HL-60 (cell line): ENCODE data around the gene CPED1.

Experiments used
- DNase-seq, 2 experiments: peaks; one replicate each; pipeline ENCODE4 v3.0.0-alpha.2; 2010 to 2020; ENCODE audit warnings: low read depth in 1 of 2, low spot score in 1 of 2
- H3K27ac ChIP-seq: fragments of 250-450 bp; sonication (Bioruptor Pico); replicated peaks from 2 replicates; pipeline ENCODE4 v1.5.1; 2020; ENCODE audit warnings: mild to moderate bottlenecking, moderate library complexity
- H3K27me3 ChIP-seq: fragments of 250-450 bp; sonication (Bioruptor Pico); 2 replicates; pipeline ENCODE4 v1.5.1; 2021; ENCODE audit warnings: mild to moderate bottlenecking, moderate library complexity; ENCODE audit not compliant: insufficient read depth, poor library complexity, severe bottlenecking
- H3K4me3 ChIP-seq: replicated peaks from 2 replicates; pipeline ENCODE4 v1.5.1; 2011; ENCODE audit warnings: mild to moderate bottlenecking, control low read depth, low read length; ENCODE audit not compliant: insufficient read depth
- GABPA ChIP-seq: IDR thresholded peaks from 2 replicates; pipeline ENCODE4 v1.6.1; 2012; ENCODE audit warnings: low read depth
- POLR2AphosphoS5 ChIP-seq: IDR thresholded peaks from 2 replicates; pipeline ENCODE4 v1.6.1; 2012; ENCODE audit warnings: low read depth
- SPI1 ChIP-seq: IDR thresholded peaks from 2 replicates; pipeline ENCODE4 v1.6.1; 2012; ENCODE audit warnings: low read depth, mild to moderate bottlenecking, borderline replicate concordance
- TF ChIP-seq, protein P1 (sequence below): IDR thresholded peaks from 2 replicates; pipeline ENCODE4 v1.6.1; 2012; ENCODE audit warnings: low read depth; ENCODE audit not compliant: insufficient replicate concordance
- TF ChIP-seq, protein P2 (sequence below): IDR thresholded peaks from one replicate; pipeline ENCODE4 v1.5.1; 2011; ENCODE audit warnings: low read length, control low read depth, inconsistent platforms; ENCODE audit not compliant: insufficient read depth

Gene CPED1

DNA sequence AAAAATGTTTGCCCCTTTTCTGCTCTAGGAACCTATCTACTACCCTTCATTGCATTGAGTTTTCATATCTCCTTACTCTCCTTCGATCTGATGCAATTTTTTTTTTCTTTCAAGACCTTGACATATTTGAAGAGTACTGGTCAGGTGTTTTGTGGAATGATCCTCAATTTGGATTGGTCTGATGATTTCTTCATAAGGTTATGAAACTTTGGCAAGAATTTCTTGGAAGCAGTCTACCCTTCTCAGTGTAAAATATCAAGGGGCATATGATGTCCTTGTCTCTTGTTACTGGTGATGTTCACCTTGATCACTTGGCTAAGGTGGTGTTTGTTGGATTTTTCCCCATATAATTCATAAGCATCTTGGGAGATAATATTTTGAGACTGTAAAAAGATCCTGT lies 64.7 kb downstream of the CPED1 start:
- H3K27ac ChIP-seq: no peak overlapping the region
- no peak for TF ChIP-seq GABPA
- TF ChIP-seq, protein P1, sequence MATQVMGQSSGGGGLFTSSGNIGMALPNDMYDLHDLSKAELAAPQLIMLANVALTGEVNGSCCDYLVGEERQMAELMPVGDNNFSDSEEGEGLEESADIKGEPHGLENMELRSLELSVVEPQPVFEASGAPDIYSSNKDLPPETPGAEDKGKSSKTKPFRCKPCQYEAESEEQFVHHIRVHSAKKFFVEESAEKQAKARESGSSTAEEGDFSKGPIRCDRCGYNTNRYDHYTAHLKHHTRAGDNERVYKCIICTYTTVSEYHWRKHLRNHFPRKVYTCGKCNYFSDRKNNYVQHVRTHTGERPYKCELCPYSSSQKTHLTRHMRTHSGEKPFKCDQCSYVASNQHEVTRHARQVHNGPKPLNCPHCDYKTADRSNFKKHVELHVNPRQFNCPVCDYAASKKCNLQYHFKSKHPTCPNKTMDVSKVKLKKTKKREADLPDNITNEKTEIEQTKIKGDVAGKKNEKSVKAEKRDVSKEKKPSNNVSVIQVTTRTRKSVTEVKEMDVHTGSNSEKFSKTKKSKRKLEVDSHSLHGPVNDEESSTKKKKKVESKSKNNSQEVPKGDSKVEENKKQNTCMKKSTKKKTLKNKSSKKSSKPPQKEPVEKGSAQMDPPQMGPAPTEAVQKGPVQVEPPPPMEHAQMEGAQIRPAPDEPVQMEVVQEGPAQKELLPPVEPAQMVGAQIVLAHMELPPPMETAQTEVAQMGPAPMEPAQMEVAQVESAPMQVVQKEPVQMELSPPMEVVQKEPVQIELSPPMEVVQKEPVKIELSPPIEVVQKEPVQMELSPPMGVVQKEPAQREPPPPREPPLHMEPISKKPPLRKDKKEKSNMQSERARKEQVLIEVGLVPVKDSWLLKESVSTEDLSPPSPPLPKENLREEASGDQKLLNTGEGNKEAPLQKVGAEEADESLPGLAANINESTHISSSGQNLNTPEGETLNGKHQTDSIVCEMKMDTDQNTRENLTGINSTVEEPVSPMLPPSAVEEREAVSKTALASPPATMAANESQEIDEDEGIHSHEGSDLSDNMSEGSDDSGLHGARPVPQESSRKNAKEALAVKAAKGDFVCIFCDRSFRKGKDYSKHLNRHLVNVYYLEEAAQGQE: no peak
- TF ChIP-seq SPI1: no peak
- TF ChIP-seq, protein P2, sequence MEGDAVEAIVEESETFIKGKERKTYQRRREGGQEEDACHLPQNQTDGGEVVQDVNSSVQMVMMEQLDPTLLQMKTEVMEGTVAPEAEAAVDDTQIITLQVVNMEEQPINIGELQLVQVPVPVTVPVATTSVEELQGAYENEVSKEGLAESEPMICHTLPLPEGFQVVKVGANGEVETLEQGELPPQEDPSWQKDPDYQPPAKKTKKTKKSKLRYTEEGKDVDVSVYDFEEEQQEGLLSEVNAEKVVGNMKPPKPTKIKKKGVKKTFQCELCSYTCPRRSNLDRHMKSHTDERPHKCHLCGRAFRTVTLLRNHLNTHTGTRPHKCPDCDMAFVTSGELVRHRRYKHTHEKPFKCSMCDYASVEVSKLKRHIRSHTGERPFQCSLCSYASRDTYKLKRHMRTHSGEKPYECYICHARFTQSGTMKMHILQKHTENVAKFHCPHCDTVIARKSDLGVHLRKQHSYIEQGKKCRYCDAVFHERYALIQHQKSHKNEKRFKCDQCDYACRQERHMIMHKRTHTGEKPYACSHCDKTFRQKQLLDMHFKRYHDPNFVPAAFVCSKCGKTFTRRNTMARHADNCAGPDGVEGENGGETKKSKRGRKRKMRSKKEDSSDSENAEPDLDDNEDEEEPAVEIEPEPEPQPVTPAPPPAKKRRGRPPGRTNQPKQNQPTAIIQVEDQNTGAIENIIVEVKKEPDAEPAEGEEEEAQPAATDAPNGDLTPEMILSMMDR: no peak
- no peak for TF ChIP-seq POLR2AphosphoS5
- DNase-seq: no peak

DNA sequence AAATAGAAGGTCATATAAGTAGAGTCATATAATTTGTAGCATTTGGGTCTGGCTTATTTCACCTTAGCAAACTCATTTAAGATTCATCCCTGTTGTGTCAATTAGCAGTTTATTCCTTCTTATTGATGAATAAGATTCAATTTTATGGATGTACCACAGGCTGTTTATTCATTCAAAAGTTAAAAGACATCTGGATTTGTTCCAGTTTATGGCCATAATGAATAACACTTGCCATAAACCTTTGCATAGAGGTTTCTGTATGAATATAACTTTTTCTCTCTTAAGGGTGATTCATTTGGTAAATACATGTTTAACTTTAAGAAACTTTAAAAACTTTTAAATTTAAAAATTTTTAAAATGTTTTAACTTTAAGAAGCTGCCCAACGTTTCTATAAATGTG lies 66.4 kb downstream of the CPED1 start:
- no peak for DNase-seq
- Histone ChIP-seq H3K27ac (no peak overlapping the region), H3K27me3 (no peaks in the 10 kb centered on the region), H3K4me3 (no peak overlapping the region)
- no peak for TF ChIP-seq POLR2AphosphoS5
- no peak for TF ChIP-seq SPI1
- TF ChIP-seq, protein P1: no peak
- TF ChIP-seq, protein P2: no peak
- TF ChIP-seq GABPA: no peak

More for the DNA sequence above, 64.7 kb downstream of the CPED1 start:
- Histone ChIP-seq H3K4me3 (no peak overlapping the region), H3K27me3 (no peaks in the 10 kb centered on the region)

DNA sequence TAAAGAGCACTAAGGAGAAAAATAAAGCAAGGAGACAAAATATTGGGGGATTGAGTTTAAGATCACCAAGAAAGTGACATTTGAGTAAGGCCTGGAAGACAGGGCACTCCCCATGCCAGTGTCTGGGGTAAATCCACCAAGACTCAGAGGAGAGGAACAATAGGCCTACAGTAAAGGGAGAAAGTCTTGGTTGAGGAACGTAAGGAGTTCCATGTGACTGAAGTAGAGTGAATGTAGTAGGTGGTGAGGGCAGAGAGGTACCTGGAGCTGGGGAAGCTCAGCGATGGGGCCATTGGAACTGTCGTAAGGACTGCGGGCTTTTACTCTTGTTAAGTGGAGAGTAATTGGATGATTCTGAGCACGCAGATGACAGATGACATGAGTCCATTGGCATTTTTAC lies 69.4 kb downstream of the CPED1 start:
- TF ChIP-seq SPI1 (no peak), POLR2AphosphoS5 (no peak), GABPA (no peak)
- TF ChIP-seq, protein P2: no peak
- TF ChIP-seq, protein P1: no peak
- Histone ChIP-seq H3K27me3 (no peaks in the 10 kb centered on the region), H3K4me3 (no peak overlapping the region), H3K27ac (no peak overlapping the region)
- DNase-seq: no peak
